DMS 273 treated with DMSO at 0.1 percent for 48 hours (cell line): ENCODE results near the gene VRK1.
A peak's percentile ranks its signal among the peaks of the same experiment; 100 is the strongest.

ENCODE experiments used
- DNase-seq: peaks from one replicate; lab custom pipeline; 2025; lab: John Stamatoyannopoulos, UW

The VRK1 gene

GRCh38 chr14:96824283-96824682 is 27.1 kb downstream of the VRK1 start:
- no peak for DNase-seq

DNA sequence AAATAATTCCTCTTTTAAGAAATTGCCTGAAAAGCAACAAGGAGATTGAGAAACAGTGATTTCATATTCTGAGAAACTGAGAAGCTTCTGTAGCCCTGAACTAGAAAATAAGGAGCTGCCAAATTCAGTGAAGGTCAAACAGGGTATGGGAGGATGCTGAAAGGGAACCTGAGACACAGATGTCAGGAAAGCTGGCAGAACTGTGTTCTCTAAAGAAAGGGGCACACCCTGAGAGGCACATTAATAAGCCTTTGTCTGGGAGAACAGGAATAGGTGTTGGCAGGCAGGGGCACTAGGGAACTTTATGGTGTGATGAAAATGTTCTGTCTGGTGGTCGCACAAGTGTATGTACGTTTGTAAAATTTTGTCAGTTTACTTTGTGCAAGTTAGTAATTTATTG is 29.6 kb downstream of the VRK1 start:
- no peak for DNase-seq

DNA sequence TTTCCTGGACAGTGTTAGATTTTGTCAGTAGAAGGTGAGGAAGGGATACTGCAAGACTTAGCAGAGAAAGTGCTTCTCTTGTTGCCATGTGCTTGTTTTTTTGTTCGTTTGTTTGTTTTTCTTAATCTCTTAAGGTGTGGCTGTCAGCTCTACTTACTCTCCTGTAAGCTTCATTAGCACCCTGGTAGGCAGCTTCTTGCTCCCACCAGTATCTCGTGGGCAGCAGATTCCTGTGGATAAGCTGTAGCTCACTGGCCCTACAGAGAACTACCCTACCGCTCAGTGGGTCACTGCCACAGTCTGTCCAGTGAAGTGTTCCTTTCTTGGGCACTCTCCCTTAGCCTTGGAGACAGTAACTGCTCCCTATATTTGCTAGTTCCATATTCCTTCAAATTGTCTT is 30.1 kb downstream of the VRK1 start:
- DNase-seq, result no peak

DNA sequence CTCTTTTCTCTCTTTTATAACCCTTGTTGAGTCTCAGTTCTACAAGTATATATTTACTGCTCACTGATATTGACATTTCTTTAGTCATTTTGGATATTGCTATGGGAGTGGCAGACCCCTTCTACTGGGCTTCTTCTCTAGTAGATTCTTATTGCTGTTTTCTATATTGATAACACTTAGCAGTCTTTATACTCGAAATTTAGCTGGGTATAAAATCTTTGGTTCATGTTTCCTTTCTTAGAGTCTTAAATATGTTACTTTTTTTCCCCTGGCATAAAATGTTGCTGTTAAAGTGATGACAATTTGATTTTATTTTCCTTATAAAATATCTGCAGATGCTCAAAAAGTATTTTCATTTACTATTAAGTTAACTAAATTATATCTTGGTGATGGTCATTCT is 32.6 kb downstream of the VRK1 start:
- no peak for DNase-seq

DNA sequence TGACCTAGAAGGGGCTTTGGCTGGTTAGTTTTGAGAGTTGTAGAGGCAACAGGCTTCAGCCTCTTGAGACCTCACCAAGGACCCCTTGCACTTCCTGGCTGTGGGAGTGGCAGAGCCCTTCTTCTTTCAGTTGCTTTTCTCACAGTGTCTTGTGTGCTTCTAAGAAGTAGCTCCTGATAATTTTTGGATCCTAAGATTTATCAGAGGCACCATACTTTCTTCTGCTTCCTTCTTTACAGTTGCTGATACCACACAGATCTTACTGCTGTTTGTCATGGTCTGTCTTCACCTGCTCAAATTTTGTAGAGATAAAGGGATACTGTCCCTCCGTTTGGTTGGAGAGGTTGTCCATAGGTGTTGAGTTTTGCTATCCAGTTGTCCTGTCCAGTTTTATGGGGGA is 33.8 kb downstream of the VRK1 start:
- no peak for DNase-seq

- no peak for DNase-seq
Observed at GRCh38 chr14:96832351-96832750, 35.2 kb downstream of the VRK1 start.

- no peak for DNase-seq
Observed at GRCh38 chr14:96838449-96838848, 41.3 kb downstream of the VRK1 start.

DNA sequence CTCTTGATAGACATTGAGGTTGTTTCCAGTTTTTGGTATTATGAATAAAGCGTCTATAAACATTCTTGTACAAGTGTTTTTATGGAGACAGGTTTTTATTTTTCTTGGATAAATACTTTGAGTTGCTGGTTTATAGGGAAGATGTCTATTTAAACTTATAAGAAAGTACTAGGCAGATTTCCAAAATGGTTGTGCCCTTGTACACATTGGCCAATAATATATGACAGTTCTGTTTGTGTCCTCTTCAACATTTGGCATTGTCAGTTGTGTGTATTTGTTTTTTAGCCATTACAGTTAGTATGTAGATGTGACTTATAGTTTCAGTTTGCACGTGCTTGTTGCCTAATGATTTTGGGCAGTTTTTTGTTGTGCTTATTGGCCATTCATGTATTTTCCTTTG is 42.1 kb downstream of the VRK1 start:
- DNase-seq, result no peak

GRCh38 chr14:96843137-96843536 is 46.0 kb downstream of the VRK1 start:
- no peak for DNase-seq

DNA sequence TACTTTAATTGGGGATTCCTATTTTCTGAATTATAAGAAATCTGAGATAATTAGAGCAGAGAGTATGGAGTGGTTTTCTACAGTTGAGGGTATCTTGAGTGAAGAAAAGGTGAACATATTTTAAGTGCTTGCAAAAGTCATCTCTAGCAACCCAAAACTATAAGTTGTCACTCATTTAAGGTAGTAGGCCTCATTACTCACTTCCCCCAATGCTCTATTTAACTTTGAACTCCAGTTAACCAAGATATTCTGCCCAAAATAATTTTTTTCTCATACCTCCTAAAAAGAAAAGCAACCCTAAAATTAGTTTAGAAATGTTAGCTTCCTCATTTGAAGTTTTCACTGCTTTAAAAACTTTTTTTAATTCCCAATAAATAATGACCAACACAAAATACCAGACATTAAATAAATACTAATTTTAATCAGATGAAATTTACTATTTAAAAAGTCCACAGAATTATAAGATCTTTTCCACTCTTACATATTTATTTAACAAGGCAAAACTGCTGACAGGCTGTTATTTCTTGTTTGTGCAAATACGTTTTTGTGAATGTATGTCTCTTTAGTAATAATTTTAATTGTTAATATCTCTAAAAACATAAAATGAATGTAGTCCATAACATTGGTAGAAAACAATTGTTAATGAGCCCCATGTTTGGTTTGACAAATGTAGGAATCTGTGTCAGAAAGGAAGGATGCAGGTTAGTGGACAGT is 47.8 kb downstream of the VRK1 start:
- no peak for DNase-seq

GRCh38 chr14:96847451-96847850 is 50.3 kb downstream of the VRK1 start:
- no peak for DNase-seq

- DNase-seq, result no peak
Observed at GRCh38 chr14:96848011-96848410, 50.8 kb downstream of the VRK1 start.

DNA sequence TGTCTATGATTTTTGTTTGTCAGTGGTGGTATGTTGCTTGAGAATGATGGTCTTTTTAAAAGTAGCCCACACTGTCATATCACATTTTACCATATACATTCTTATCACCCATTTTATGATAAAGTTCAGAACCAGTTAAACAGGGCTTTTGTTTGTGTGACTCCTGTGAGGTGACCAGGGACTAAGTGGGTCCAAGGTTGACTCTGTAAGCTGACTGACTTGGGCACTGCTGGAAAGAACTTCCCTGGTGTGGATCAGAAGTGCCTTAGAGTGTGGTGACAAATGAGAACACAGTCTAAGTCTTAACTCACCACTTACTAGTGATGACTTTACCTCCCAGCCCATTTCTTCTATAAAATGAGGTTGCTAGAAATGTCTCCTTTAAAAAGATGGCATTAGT is 52.6 kb downstream of the VRK1 start:
- DNase-seq, result no peak

- no peak for DNase-seq
Observed at GRCh38 chr14:96851694-96852381, 54.7 kb downstream of the VRK1 start.

DNA sequence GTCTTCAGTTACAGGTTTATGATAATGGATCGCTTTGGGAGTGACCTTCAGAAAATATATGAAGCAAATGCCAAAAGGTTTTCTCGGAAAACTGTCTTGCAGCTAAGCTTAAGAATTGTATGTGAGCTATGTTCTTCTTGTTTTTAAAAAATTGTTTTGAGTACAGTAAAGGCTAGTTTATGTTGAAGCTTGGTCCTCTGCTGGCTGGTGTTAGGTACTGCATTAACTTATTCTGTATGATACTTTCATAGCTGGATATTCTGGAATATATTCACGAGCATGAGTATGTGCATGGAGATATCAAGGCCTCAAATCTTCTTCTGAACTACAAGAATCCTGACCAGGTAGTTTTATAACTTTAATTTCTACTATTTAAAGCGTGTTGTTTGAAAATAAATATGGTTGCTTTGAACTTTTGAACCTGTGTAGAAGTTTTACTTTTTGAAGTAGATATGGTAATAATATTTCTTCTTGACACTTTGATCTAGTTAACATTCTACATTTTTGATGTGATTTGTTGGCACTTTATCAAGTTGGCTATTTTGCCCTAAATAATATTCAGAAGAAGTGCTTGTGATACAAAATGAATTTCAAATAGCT is 55.7 kb downstream of the VRK1 start:
- peak; percentile 32 for DNase-seq

DNA sequence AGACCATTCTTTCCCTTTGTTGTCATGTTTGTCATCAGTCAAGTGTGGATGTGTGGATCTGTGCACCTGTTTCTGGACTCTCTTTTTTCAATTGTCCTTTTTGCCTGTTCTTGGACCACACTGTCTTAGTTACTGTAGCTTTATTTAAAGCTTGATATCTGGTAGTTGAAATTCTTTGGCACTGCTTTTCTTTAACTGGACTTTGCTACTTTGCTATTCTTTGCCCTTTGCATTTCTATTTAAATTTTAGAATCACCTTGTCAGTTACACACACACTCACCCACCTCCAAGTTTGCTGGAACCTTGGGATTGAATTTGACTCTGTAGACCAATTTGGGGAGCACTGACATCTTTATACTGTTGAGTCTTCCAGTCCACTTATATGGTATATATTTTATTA is 61.5 kb downstream of the VRK1 start:
- DNase-seq, result no peak

DNA sequence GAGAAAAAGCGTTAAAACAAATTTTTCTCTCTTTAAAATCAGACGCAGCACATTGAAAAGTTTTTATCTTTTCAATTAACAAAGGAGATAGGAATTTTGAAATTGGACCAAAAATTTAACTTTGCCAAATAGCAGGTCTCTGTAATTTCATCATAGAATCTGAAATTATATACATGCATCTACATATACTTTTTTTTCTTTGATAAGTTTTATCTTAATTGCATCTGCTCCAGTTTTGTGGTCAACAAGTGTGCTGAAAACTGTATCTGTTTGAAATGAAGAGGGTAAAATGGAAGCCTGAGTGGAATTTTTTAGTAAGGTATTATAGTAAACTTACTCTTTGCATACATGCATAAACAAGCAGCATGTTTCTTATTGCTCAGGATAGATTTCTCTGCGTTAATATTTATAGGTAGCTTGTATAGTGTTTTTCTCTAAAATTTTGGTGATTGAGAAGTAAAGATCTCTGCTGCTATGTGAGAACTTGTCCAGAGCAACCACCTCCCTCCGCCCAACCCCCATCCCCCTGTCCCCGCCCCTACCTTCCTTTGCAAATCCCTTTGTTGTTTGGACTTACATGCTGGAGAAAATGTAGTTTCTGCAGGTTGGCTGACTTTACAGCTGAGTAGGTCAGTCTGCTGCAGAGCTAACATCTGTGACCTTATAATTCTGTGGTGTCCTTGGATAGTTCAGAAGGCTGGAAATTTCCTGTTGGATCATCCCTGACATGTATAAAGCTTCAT is 64.6 kb downstream of the VRK1 start:
- DNase-seq, result no peak

GRCh38 chr14:96863327-96863985 is 66.3 kb downstream of the VRK1 start:
- no peak for DNase-seq

DNA sequence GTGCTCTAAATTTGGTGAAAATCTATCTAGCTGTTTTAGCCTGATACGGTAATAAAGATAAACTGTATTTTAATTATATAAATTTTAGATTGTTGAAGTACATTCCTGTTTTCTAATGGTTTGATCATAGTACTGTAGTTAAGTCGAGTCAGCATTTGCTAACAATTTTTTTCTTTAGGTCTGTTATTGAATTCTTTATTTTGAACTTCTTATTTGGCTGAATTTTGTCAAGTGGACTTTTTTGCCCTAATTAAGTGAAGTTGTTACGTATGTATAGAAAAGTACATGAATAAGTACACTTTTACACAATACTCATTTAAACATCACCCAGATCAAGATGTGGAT is 66.8 kb downstream of the VRK1 start:
- no peak for DNase-seq

DNA sequence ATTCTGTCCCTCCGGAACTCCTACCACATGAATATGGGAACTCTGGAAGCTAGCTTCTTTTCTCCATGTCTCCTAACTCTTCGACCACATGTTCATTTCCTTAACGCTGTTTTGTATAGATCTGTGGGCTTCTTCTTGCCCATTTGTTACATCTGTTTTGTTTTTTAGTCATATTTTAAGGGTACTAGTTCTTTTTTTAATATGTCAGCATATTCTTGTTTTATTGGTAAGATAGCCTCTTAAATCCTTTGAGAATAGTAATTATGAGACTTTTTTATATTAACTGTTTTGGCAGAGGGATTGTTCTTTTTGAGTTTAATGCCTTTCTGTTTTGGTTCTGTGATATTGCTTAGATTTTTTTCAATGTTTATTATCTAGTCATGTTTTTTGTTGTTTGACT is 70.5 kb downstream of the VRK1 start:
- DNase-seq, result no peak

- no peak for DNase-seq
Observed at GRCh38 chr14:96874127-96874526, 76.9 kb downstream of the VRK1 start.

- no peak for DNase-seq
Observed at GRCh38 chr14:96876747-96877146, 79.6 kb downstream of the VRK1 start.
